Activated CD4-positive, CD25-positive, alpha-beta regulatory T cell treated with anti-CD3 and anti-CD28 coated beads, Interleukin-2, amount 50 U/mL, for 72 hours (primary cell): ENCODE results near the gene ZFYVE19.
"Not testable (repeated sequence)": the region's sequence is repeated elsewhere in the genome, so short reads cannot be mapped to it uniquely, and the experiment has no call there.

Source experiments
- DNase-seq: peaks from one replicate; pipeline ENCODE4 v3.0.0; 2021

Gene ZFYVE19

GRCh38 chr15:40852529-40852928 lies 45.6 kb downstream of the ZFYVE19 start:
- DNase-seq, result no peak

- no peak for DNase-seq
These were observed 46.5 kb downstream of the ZFYVE19 start for GRCh38 chr15:40853241-40853890.

DNA sequence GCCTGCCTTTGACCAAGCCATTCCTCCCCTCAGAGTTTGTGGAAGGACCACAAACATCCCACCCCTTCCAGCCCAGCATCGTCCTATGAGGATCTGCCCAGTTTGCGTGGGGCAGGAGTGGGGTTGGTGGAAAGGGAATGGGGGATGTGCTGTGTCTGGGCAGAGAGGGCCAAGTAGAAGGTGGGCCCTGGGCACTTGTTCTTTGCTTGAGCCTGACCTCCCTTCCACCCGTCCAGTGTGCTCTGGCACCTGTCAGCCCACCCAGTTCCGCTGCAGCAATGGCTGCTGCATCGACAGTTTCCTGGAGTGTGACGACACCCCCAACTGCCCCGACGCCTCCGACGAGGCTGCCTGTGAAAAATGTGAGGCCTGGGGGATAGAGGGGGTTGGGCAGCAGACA lies 47.3 kb downstream of the ZFYVE19 start:
- no peak for DNase-seq

DNA sequence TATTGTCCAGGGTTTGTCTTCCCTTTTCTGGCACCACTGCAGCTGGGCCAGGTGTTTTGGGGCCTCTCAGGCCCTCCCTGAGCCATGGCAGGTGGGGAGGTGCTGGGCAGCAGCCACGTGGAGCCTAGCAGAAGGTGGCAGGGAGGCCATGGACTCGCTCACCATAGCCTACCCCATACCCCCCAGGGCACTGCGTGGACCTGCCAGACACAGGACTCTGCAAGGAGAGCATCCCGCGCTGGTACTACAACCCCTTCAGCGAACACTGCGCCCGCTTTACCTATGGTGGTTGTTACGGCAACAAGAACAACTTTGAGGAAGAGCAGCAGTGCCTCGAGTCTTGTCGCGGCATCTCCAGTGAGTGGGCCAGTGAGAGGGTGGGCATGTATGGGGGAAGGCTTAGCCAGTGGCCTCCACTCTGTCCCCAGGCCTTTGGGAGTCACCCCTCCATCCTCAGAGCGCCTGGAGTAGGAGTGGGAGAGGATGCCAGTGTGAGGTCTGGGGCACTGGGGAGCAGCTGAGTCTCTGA lies 48.9 kb downstream of the ZFYVE19 start:
- DNase-seq, result no peak

GRCh38 chr15:40856746-40857145 lies 49.9 kb downstream of the ZFYVE19 start:
- DNase-seq, result no peak

GRCh38 chr15:40857601-40858341 lies 50.9 kb downstream of the ZFYVE19 start:
- DNase-seq, result peak; percentile 88

GRCh38 chr15:40858706-40859105 lies 51.8 kb downstream of the ZFYVE19 start:
- no peak for DNase-seq

- DNase-seq, result peak; percentile 84
These were observed 52.4 kb downstream of the ZFYVE19 start for GRCh38 chr15:40859206-40859851.

DNA sequence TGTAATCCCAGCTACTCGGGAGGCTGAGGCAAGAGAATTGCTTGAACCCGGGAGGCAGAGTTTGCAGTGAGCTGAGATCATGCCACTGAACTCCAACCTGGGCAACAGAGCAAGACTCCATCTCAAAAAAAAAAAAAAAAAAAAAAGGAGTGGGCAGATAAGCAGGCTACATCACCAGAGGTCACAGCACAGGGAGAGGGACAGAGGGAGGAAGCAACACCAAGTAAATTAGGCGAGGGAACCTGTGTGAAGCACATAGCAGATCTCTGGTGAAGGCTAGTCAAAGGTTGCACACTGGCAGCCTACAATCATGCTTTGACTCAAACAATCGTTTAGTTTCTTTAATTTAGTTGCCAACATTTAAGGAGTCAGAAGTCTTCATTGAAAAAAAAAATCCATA lies 54.3 kb downstream of the ZFYVE19 start:
- DNase-seq, result not testable (repeated sequence)

- DNase-seq, result no peak
These were observed 56.9 kb downstream of the ZFYVE19 start for GRCh38 chr15:40863660-40864270.
